ENCODE measurements around the gene ATP5F1E. TPM values are rescaled to one million over a fixed set of nuclear protein-coding genes. Genes with fewer than 3 reads are reported as not detected.
"Not testable (repeated sequence)": the region's sequence is repeated elsewhere in the genome, so short reads cannot be mapped to it uniquely, and the experiment has no call there.

Gene ATP5F1E
- total and polyA plus RNA-seq, 2 experiments from 2014 or later: 12.9 to 211 TPM

GRCh38 chr20:59013031-59013951, 18.8 kb downstream of the ATP5F1E start:
- Histone ChIP-seq H3K4me3 (no peak overlapping the region), H4K20me1 (replicated peaks; ENCODE audit: insufficient read depth) (no peaks in the 10 kb centered on the region), H3K27ac (ENCODE audit: low read depth) (no peak overlapping the region), H2AFZ (no peak overlapping the region), H3K4me1 (ENCODE audit: insufficient read depth) (peaks cover 5% of the 10 kb centered on the region; the same call in 1 of the 2 replicates), H3K9me2 (ENCODE audit: insufficient read depth) (no peaks in the 10 kb centered on the region), H3K27me3 (ENCODE audit: insufficient read depth) (0 out of 2 replicates have a peak, but pooled peaks cover 2% of the 10 kb centered on the region), H3K79me2 (replicated peaks; ENCODE audit: insufficient read depth) (no peaks in the 10 kb centered on the region), H3F3A (replicated peaks; ENCODE audit: low read depth) (no peaks in the 10 kb centered on the region), H3K4me2 (no peak overlapping the region), H3K36me3 (ENCODE audit: insufficient read depth) (no peaks in the 10 kb centered on the region)
- H3K27me3 Mint-ChIP-seq (ENCODE audit: insufficient read depth, low read depth, poor library complexity): peaks cover 19% of the 10 kb centered on the region
- no peak overlapping the region for H3K27ac Mint-ChIP-seq
- DNase-seq (ENCODE audit: low spot score) (no peak), ATAC-seq (no peak)
- H3K36me3 Mint-ChIP-seq (ENCODE audit: low read depth): no peaks in the 10 kb centered on the region
- H3K9me3 Mint-ChIP-seq: no peaks in the 10 kb centered on the region
- no peak overlapping the region for H3K4me3 Mint-ChIP-seq
- TF ChIP-seq JUNB (IDR thresholded peaks at IDR 0.05; ENCODE audit: unreplicated experiment) (no peak), STAT1 (IDR thresholded peaks at IDR 0.05; ENCODE audit: unreplicated experiment) (no peak)
- H3K4me1 Mint-ChIP-seq: peaks cover 24% of the 10 kb centered on the region; the same call in 2 of the 3 replicates

- not testable (repeated sequence) for H3F3A ChIP-seq (replicated peaks; ENCODE audit: low read depth); H3K36me3 ChIP-seq (ENCODE audit: insufficient read depth); DNase-seq (ENCODE audit: low spot score); H4K20me1 ChIP-seq (replicated peaks; ENCODE audit: insufficient read depth); H3K9me3 Mint-ChIP-seq; H3K4me2 ChIP-seq; H3K4me3 Mint-ChIP-seq; H3K27ac ChIP-seq (ENCODE audit: low read depth); H2AFZ ChIP-seq; H3K4me1 ChIP-seq (ENCODE audit: insufficient read depth); H3K27ac Mint-ChIP-seq; H3K79me2 ChIP-seq (replicated peaks; ENCODE audit: insufficient read depth); ATAC-seq; H3K9me2 ChIP-seq (ENCODE audit: insufficient read depth); H3K36me3 Mint-ChIP-seq (ENCODE audit: low read depth); H3K4me3 ChIP-seq
- H3K4me1 Mint-ChIP-seq: peaks cover 21% of the 10 kb centered on the region; the same call in 2 of the 3 replicates
- peaks cover 11% of the 10 kb centered on the region for H3K27me3 ChIP-seq (ENCODE audit: insufficient read depth)
- H3K27me3 Mint-ChIP-seq (ENCODE audit: insufficient read depth, low read depth, poor library complexity): peaks cover 25% of the 10 kb centered on the region
These were observed 20.3 kb downstream of the ATP5F1E start for GRCh38 chr20:59011874-59012157.

GRCh38 chr20:59010995-59011873, 20.9 kb downstream of the ATP5F1E start:
- H3K79me2 ChIP-seq (replicated peaks; ENCODE audit: insufficient read depth): no peaks in the 10 kb centered on the region
- no peaks in the 10 kb centered on the region for H3K9me2 ChIP-seq (ENCODE audit: insufficient read depth)
- H3F3A ChIP-seq (replicated peaks; ENCODE audit: low read depth): no peaks in the 10 kb centered on the region
- Mint-ChIP-seq H3K4me1 (peaks cover 18% of the 10 kb centered on the region; the same call in 2 of the 3 replicates), H3K36me3 (ENCODE audit: low read depth) (no peaks in the 10 kb centered on the region), H3K4me3 (no peak overlapping the region), H3K27ac (no peak overlapping the region), H3K9me3 (no peaks in the 10 kb centered on the region), H3K27me3 (ENCODE audit: insufficient read depth, low read depth, poor library complexity) (peaks cover 24% of the 10 kb centered on the region)
- H2AFZ ChIP-seq: 0 out of 2 replicates have a peak overlapping the region, but pooled peaks have one; percentile 2
- peak; percentile 47 for DNase-seq (ENCODE audit: low spot score)
- H4K20me1 ChIP-seq (replicated peaks; ENCODE audit: insufficient read depth): no peaks in the 10 kb centered on the region
- H3K27me3 ChIP-seq (ENCODE audit: insufficient read depth): peaks cover 11% of the 10 kb centered on the region
- no peak for ATAC-seq
- H3K36me3 ChIP-seq (ENCODE audit: insufficient read depth): no peaks in the 10 kb centered on the region
- H3K4me1 ChIP-seq (ENCODE audit: insufficient read depth): peaks cover 5% of the 10 kb centered on the region; the same call in 1 of the 2 replicates
- H3K4me3 ChIP-seq: no peak overlapping the region
- no peak overlapping the region for H3K27ac ChIP-seq (ENCODE audit: low read depth)
- H3K4me2 ChIP-seq: no peak overlapping the region
- TF ChIP-seq, protein P1, sequence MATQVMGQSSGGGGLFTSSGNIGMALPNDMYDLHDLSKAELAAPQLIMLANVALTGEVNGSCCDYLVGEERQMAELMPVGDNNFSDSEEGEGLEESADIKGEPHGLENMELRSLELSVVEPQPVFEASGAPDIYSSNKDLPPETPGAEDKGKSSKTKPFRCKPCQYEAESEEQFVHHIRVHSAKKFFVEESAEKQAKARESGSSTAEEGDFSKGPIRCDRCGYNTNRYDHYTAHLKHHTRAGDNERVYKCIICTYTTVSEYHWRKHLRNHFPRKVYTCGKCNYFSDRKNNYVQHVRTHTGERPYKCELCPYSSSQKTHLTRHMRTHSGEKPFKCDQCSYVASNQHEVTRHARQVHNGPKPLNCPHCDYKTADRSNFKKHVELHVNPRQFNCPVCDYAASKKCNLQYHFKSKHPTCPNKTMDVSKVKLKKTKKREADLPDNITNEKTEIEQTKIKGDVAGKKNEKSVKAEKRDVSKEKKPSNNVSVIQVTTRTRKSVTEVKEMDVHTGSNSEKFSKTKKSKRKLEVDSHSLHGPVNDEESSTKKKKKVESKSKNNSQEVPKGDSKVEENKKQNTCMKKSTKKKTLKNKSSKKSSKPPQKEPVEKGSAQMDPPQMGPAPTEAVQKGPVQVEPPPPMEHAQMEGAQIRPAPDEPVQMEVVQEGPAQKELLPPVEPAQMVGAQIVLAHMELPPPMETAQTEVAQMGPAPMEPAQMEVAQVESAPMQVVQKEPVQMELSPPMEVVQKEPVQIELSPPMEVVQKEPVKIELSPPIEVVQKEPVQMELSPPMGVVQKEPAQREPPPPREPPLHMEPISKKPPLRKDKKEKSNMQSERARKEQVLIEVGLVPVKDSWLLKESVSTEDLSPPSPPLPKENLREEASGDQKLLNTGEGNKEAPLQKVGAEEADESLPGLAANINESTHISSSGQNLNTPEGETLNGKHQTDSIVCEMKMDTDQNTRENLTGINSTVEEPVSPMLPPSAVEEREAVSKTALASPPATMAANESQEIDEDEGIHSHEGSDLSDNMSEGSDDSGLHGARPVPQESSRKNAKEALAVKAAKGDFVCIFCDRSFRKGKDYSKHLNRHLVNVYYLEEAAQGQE (IDR thresholded peaks at IDR 0.05; ENCODE audit: unreplicated experiment): no peak
- TF ChIP-seq, protein P2, sequence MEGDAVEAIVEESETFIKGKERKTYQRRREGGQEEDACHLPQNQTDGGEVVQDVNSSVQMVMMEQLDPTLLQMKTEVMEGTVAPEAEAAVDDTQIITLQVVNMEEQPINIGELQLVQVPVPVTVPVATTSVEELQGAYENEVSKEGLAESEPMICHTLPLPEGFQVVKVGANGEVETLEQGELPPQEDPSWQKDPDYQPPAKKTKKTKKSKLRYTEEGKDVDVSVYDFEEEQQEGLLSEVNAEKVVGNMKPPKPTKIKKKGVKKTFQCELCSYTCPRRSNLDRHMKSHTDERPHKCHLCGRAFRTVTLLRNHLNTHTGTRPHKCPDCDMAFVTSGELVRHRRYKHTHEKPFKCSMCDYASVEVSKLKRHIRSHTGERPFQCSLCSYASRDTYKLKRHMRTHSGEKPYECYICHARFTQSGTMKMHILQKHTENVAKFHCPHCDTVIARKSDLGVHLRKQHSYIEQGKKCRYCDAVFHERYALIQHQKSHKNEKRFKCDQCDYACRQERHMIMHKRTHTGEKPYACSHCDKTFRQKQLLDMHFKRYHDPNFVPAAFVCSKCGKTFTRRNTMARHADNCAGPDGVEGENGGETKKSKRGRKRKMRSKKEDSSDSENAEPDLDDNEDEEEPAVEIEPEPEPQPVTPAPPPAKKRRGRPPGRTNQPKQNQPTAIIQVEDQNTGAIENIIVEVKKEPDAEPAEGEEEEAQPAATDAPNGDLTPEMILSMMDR (conservative IDR thresholded peaks at IDR 0.05; ENCODE audit: low read depth in 2 of 2): no peak
